H1 (cell line): ENCODE data around the gene NPR2.

Experiments
- EZH2 ChIP-seq: fragments of 200-600 bp; sonication (generic); IDR thresholded peaks from 2 replicates; pipeline ENCODE4 v1.7.1; 2012; ENCODE audit warnings: low read depth, mild to moderate bottlenecking, moderate library complexity, low read length, inconsistent platforms; ENCODE audit not compliant: severe bottlenecking
- HDAC6 ChIP-seq: IDR thresholded peaks from one replicate; pipeline ENCODE4 v1.7.1; 2012; ENCODE audit warnings: low read depth, mild to moderate bottlenecking, inconsistent platforms, low read length, moderate library complexity

DNA sequence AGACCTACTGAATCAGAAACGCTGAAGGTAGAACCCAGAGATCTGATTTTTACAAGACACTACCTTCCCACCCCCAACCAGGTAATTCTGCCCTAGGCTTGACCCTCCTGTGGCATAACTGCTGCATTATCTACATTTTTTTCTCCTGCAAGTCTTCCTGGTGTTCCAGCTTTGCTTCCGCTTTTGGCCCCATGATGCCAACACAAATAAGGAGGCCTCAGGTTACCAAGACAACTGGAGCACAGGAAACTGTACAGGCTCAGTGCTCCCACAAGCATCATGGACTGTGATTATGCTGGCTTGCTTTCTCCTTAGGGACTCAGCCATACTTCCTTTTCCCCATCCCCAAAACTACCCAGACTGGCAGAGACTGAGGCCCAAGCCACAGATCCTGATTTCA lies 30.7 kb upstream of the NPR2 start:
- TF ChIP-seq EZH2 (no peak), HDAC6 (no peak)
